GM23338 (cell line): ENCODE data around the gene SEMA3C. TPM values are rescaled to one million over a fixed set of nuclear protein-coding genes. Genes with fewer than 3 reads are reported as not detected.

Experiments
- ATAC-seq: fragments of 200-7000 bp; cut with Tn5 transposase; 3 replicates; pipeline ENCODE4 v1.9.1; 2020
- DNase-seq: peaks from one replicate; pipeline ENCODE4 v3.0.0-alpha.2; 2015; ENCODE audit warnings: low spot score
- H2AFZ ChIP-seq: fragments of 200-600 bp; sonication (generic); 2 replicates; pipeline ENCODE4 v1.8.0; 2016; ENCODE audit warnings: antibody characterized with exemption, mild to moderate bottlenecking, moderate library complexity
- H3F3A ChIP-seq: fragments of 200-600 bp; sonication (generic); replicated peaks from 2 replicates; pipeline ENCODE4 v1.8.0; 2017; ENCODE audit warnings: antibody characterized with exemption, mixed run types, low read depth
- H3K27ac ChIP-seq: fragments of 200-600 bp; sonication (generic); 2 replicates; pipeline ENCODE4 v1.6.1; 2016; ENCODE audit warnings: low read depth
- H3K27me3 ChIP-seq: fragments of 200-600 bp; sonication (generic); 2 replicates; pipeline ENCODE4 v1.8.0; 2016; ENCODE audit warnings: mild to moderate bottlenecking, mixed run types, moderate library complexity; ENCODE audit not compliant: insufficient read depth
- H3K36me3 ChIP-seq: fragments of 200-600 bp; sonication (generic); 2 replicates; pipeline ENCODE4 v1.8.0; 2016; ENCODE audit warnings: mild to moderate bottlenecking; ENCODE audit not compliant: insufficient read depth
- H3K4me1 ChIP-seq: fragments of 200-600 bp; sonication (generic); 2 replicates; pipeline ENCODE4 v1.8.0; 2016; ENCODE audit warnings: mild to moderate bottlenecking, moderate library complexity; ENCODE audit not compliant: insufficient read depth
- H3K4me2 ChIP-seq: fragments of 200-600 bp; sonication (generic); 2 replicates; pipeline ENCODE4 v1.7.1; 2017; ENCODE audit warnings: mixed run types
- H3K4me3 ChIP-seq: fragments of 200-600 bp; sonication (generic); 2 replicates; pipeline ENCODE4 v1.6.1; 2016; ENCODE audit warnings: mixed run types
- H3K79me2 ChIP-seq: fragments of 200-600 bp; sonication (generic); replicated peaks from 2 replicates; pipeline ENCODE4 v1.8.0; 2017; ENCODE audit warnings: mild to moderate bottlenecking; ENCODE audit not compliant: insufficient read depth
- H3K9me2 ChIP-seq: fragments of 200-600 bp; sonication (generic); 2 replicates; pipeline ENCODE4 v1.8.0; 2017; ENCODE audit not compliant: insufficient read depth
- H4K20me1 ChIP-seq: fragments of 200-600 bp; sonication (generic); replicated peaks from 2 replicates; pipeline ENCODE4 v1.8.0; 2017; ENCODE audit warnings: mild to moderate bottlenecking; ENCODE audit not compliant: insufficient read depth
- H3K27ac Mint-ChIP-seq: 2 replicates; pipeline ENCODE4 v1.8.0; 2020; ENCODE audit warnings: inconsistent platforms, mild to moderate bottlenecking, moderate library complexity, mixed read lengths
- H3K27me3 Mint-ChIP-seq: 3 replicates; pipeline ENCODE4 v1.8.0; 2022; ENCODE audit warnings: low read depth, mild to moderate bottlenecking, moderate library complexity, mixed read lengths, inconsistent platforms; ENCODE audit not compliant: insufficient read depth, poor library complexity
- H3K36me3 Mint-ChIP-seq: 3 replicates; pipeline ENCODE4 v1.8.0; 2021; ENCODE audit warnings: low read depth, mild to moderate bottlenecking, inconsistent platforms, moderate library complexity, mixed read lengths
- H3K4me1 Mint-ChIP-seq: 3 replicates; pipeline ENCODE4 v1.8.0; 2020; ENCODE audit warnings: mild to moderate bottlenecking, inconsistent platforms, mixed read lengths
- H3K4me3 Mint-ChIP-seq: 3 replicates; pipeline ENCODE4 v1.8.0; 2021; ENCODE audit warnings: moderate library complexity, mild to moderate bottlenecking, inconsistent platforms, mixed read lengths
- H3K9me3 Mint-ChIP-seq: 3 replicates; pipeline ENCODE4 v1.8.0; 2020; ENCODE audit warnings: moderate library complexity, mild to moderate bottlenecking, inconsistent platforms, mixed read lengths
- EZH2 ChIP-seq: fragments of 200-600 bp; sonication (generic); IDR thresholded peaks from one replicate; pipeline ENCODE4 v1.8.0; 2017; ENCODE audit warnings: antibody characterized with exemption, mild to moderate bottlenecking, low read depth; ENCODE audit not compliant: unreplicated experiment
- EZH2phosphoT487 ChIP-seq: fragments of 200-600 bp; sonication (generic); IDR thresholded peaks from one replicate; pipeline ENCODE4 v1.8.1; 2018; ENCODE audit warnings: antibody characterized with exemption; ENCODE audit not compliant: unreplicated experiment
- JUNB ChIP-seq: IDR thresholded peaks from one replicate; pipeline ENCODE4 v1.6.1; 2016; ENCODE audit warnings: antibody characterized with exemption; ENCODE audit not compliant: unreplicated experiment
- NANOG ChIP-seq: IDR thresholded peaks from 2 replicates; pipeline ENCODE4 v1.6.1; 2016; ENCODE audit warnings: antibody characterized with exemption, borderline replicate concordance
- POLR2AphosphoS5 ChIP-seq: IDR thresholded peaks from 2 replicates; pipeline ENCODE4 v1.6.1; 2016; ENCODE audit warnings: antibody characterized with exemption, low read depth
- REST ChIP-seq: IDR thresholded peaks from one replicate; pipeline ENCODE4 v1.6.1; 2018; ENCODE audit warnings: antibody characterized with exemption; ENCODE audit not compliant: unreplicated experiment
- STAT1 ChIP-seq: IDR thresholded peaks from one replicate; pipeline ENCODE4 v1.6.1; 2016; ENCODE audit warnings: antibody characterized with exemption; ENCODE audit not compliant: unreplicated experiment
- ZNF114 ChIP-seq: fragments of 250-450 bp; sonication (Bioruptor Pico); IDR thresholded peaks from 2 replicates; pipeline ENCODE4 v1.5.0; 2020; ENCODE audit warnings: mild to moderate bottlenecking, moderate library complexity
- ZNF331 ChIP-seq: fragments of 250-450 bp; sonication (Bioruptor Pico); IDR thresholded peaks from 2 replicates; pipeline ENCODE4 v1.5.0; 2020; ENCODE audit warnings: low read depth, mild to moderate bottlenecking, moderate library complexity
- ZNF462 ChIP-seq: fragments of 250-450 bp; sonication (Bioruptor Pico); IDR thresholded peaks from 2 replicates; pipeline ENCODE4 v1.5.0; 2020; ENCODE audit warnings: mild to moderate bottlenecking, moderate library complexity
- polyA plus RNA-seq: library from polyadenylated mRNA; unstranded; fragments of >200 nt; fragmentation: Nextera tagmentation; extraction: Ambion mirVana; gene quantifications from 2 replicates; pipeline ENCODE4 v1.2.1, GENCODE V29; 2016
- total RNA-seq: library from RNA; depleted of rRNA; stranded (reverse); fragments of >200 nt; shearing (Covaris generic); gene quantifications from 2 replicates; pipeline ENCODE4 v1.2.3, GENCODE V29; 2014
- TF ChIP-seq, protein P1 (sequence below), 2 experiments: fragments of 200-600 bp in 1 of 2; sonication (generic) in 1 of 2; conservative IDR thresholded peaks; 2 replicates each; pipeline versions ENCODE4 v1.5.1 to v1.6.1; 2016 to 2017; ENCODE audit warnings: antibody characterized with exemption in 2 of 2, low read depth in 2 of 2, mild to moderate bottlenecking in 2 of 2, moderate library complexity in 1 of 2

The SEMA3C gene
- total and polyA plus RNA-seq, 2 experiments from 2014 or later = 1.0 to 3.5 TPM

DNA sequence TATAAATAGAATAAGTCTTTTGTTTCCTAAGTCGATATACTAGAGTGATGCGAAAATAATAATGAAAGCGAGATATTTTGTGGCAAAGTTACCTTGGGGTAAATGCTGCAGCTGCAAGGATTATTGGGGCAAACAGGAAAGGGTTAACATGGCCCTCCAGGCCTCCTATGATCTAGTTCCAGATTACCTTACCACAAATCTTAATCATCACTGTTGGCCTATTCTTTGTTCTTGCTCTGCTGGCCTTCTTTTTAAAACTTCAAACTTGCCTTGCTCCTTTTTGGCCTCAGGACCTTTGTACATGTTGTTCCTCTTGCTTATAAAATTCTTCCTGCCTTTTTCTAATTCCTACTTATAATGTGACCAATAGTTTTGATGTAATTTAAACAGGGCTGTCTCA lies 81.5 kb downstream of the SEMA3C start:
- DNase-seq (no peak), ATAC-seq (no peak)
- H2AFZ ChIP-seq = no peak overlapping the region
- no peak overlapping the region for H3K27ac Mint-ChIP-seq
- no peak overlapping the region for H3K4me3 Mint-ChIP-seq
- H3K4me1 Mint-ChIP-seq = peaks cover 17% of the 10 kb centered on the region
- H3K9me3 Mint-ChIP-seq = no peaks in the 10 kb centered on the region
- H3K4me3 ChIP-seq = no peak overlapping the region
- TF ChIP-seq NANOG (no peak), REST (no peak), STAT1 (no peak), ZNF331 (no peak), EZH2phosphoT487 (no peak), JUNB (no peak), EZH2 (no peak), POLR2AphosphoS5 (no peak), ZNF462 (no peak), ZNF114 (CRISPR knock-in tag) (no peak)
- TF ChIP-seq, protein P1, sequence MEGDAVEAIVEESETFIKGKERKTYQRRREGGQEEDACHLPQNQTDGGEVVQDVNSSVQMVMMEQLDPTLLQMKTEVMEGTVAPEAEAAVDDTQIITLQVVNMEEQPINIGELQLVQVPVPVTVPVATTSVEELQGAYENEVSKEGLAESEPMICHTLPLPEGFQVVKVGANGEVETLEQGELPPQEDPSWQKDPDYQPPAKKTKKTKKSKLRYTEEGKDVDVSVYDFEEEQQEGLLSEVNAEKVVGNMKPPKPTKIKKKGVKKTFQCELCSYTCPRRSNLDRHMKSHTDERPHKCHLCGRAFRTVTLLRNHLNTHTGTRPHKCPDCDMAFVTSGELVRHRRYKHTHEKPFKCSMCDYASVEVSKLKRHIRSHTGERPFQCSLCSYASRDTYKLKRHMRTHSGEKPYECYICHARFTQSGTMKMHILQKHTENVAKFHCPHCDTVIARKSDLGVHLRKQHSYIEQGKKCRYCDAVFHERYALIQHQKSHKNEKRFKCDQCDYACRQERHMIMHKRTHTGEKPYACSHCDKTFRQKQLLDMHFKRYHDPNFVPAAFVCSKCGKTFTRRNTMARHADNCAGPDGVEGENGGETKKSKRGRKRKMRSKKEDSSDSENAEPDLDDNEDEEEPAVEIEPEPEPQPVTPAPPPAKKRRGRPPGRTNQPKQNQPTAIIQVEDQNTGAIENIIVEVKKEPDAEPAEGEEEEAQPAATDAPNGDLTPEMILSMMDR (conservative IDR thresholded peaks at IDR 0.05; ENCODE audit: low read depth in 2 of 2) = no peak
- H3K36me3 Mint-ChIP-seq = no peaks in the 10 kb centered on the region
- no peaks in the 10 kb centered on the region for H3K27me3 ChIP-seq
- H4K20me1 ChIP-seq = no peaks in the 10 kb centered on the region
- peaks cover 12% of the 10 kb centered on the region for H3K4me1 ChIP-seq
- H3K27ac ChIP-seq = no peak overlapping the region
- H3F3A ChIP-seq = no peaks in the 10 kb centered on the region
- H3K9me2 ChIP-seq = no peaks in the 10 kb centered on the region
- no peaks in the 10 kb centered on the region for H3K36me3 ChIP-seq
- H3K27me3 Mint-ChIP-seq = no peaks in the 10 kb centered on the region
- H3K79me2 ChIP-seq = no peaks in the 10 kb centered on the region
- H3K4me2 ChIP-seq = no peak overlapping the region
